OCI-LY3 (cell line): ENCODE results near the gene LRRC53.
A peak's percentile ranks its signal among the peaks of the same experiment; 100 is the strongest.

Experiments used
- H2AFZ ChIP-seq: fragments of 200-600, 300-600 bp; shearing (Covaris generic); 2 replicates; pipeline ENCODE4 v1.6.0; 2014; ENCODE audit warnings: antibody characterized with exemption, low read depth, low read length
- H3K27ac ChIP-seq: fragments of 200-600, 300-600 bp; sonication (generic); 2 replicates; pipeline ENCODE4 v1.5.1; 2014; ENCODE audit warnings: mild to moderate bottlenecking, low read length, moderate library complexity, mixed read lengths
- H3K27me3 ChIP-seq: fragments of 200-600, 300-600 bp; sonication (generic); 2 replicates; pipeline ENCODE4 v1.6.1; 2014; ENCODE audit warnings: low read depth, low read length, mixed read lengths
- H3K36me3 ChIP-seq: fragments of 200-600, 300-600 bp; sonication (generic); replicated peaks from 2 replicates; pipeline ENCODE3; 2014; ENCODE audit warnings: low read depth, low read length, mixed read lengths
- H3K4me1 ChIP-seq: fragments of 300-600, 200-600 bp; sonication (generic); 2 replicates; pipeline ENCODE4 v1.6.1; 2014; ENCODE audit warnings: low read length, mixed read lengths
- H3K4me2 ChIP-seq: fragments of 200-600, 300-600 bp; sonication (generic); 2 replicates; pipeline ENCODE4 v1.6.1; 2014; ENCODE audit warnings: low read length, mixed read lengths
- H3K4me3 ChIP-seq: fragments of 300-600, 200-600 bp; sonication (generic); 2 replicates; pipeline ENCODE4 v1.5.1; 2014; ENCODE audit warnings: antibody characterized with exemption, mild to moderate bottlenecking, low read length, moderate library complexity
- H3K79me2 ChIP-seq: fragments of 300-600, 200-600 bp; shearing (Covaris generic); 2 replicates; pipeline ENCODE4 v1.6.1; 2014; ENCODE audit warnings: mild to moderate bottlenecking, low read length, mixed read lengths
- H3K9ac ChIP-seq: fragments of 300-600, 200-600 bp; shearing (Covaris generic); 2 replicates; pipeline ENCODE4 v1.6.0; 2014; ENCODE audit warnings: mild to moderate bottlenecking, low read length, moderate library complexity
- H3K9me3 ChIP-seq: fragments of 200-600, 300-600 bp; shearing (Covaris generic); 2 replicates; pipeline ENCODE4 v1.6.1; 2014; ENCODE audit warnings: low read length, mixed read lengths; ENCODE audit not compliant: insufficient read depth
- H4K20me1 ChIP-seq: fragments of 200-600, 300-600 bp; sonication (generic); 2 replicates; pipeline ENCODE4 v1.6.1; 2016; ENCODE audit warnings: low read length, mixed read lengths; ENCODE audit not compliant: insufficient read depth
- EZH2phosphoT487 ChIP-seq: fragments of 200-600 bp; shearing (Covaris generic); IDR thresholded peaks from 2 replicates; pipeline ENCODE4 v1.6.1; 2018; ENCODE audit warnings: antibody characterized with exemption, mixed run types, low read depth
- TF ChIP-seq, protein P1 (sequence below): fragments of 200-600, 300-600 bp; sonication (generic); IDR thresholded peaks from 2 replicates; pipeline ENCODE4 v1.5.1; 2014; ENCODE audit warnings: antibody characterized with exemption, low read length, low read depth

Gene LRRC53

DNA sequence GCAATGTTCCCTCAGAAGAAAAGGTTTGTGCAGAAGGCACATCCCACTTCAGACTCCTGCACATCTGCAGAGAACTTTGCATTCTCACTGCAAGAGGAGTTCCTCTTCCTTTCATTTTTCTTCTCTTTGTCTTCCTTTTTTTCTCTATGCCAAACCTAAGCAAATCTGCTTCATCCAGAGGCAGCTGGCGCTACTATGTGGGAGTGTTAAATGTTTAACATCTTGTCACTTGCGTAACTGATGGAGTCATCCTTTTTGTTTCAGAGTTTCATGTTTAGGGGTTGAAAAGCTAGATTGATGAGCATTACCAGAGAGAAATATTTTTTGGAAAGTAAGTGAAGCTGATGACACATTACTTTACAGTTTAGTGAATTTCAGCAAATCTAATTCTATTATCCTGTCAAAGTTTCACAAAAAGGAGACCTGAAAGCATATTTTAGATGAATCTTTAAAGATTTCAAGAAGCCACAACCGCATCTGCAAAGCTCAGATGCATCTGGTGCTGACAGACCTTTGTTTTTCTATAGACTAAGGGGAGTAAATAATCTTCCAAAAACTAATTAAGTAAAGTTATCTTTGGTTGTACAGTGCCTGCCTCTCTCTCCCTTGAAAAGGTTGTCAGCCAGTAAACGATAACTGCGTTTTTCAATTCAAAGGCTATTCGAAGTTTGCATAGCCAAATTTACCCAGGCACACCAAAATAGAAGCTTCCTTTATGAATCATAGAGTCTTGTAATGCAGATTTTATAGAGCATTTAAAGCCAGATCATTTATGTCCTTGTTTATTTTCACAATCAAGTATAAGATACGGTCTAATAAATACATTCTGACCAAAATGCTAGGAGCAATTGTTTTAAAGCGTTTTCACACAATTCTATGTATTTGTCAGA, 1.2 kb upstream of the LRRC53 start:
- no peaks in the 10 kb centered on the region for H3K36me3 ChIP-seq
- peaks cover 50% of the 10 kb centered on the region for H3K4me1 ChIP-seq
- H3K9ac ChIP-seq, result no peak overlapping the region
- peak overlapping the region; percentile 55 for H3K27ac ChIP-seq
- no peak for TF ChIP-seq EZH2phosphoT487
- TF ChIP-seq, protein P1, sequence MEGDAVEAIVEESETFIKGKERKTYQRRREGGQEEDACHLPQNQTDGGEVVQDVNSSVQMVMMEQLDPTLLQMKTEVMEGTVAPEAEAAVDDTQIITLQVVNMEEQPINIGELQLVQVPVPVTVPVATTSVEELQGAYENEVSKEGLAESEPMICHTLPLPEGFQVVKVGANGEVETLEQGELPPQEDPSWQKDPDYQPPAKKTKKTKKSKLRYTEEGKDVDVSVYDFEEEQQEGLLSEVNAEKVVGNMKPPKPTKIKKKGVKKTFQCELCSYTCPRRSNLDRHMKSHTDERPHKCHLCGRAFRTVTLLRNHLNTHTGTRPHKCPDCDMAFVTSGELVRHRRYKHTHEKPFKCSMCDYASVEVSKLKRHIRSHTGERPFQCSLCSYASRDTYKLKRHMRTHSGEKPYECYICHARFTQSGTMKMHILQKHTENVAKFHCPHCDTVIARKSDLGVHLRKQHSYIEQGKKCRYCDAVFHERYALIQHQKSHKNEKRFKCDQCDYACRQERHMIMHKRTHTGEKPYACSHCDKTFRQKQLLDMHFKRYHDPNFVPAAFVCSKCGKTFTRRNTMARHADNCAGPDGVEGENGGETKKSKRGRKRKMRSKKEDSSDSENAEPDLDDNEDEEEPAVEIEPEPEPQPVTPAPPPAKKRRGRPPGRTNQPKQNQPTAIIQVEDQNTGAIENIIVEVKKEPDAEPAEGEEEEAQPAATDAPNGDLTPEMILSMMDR, result no peak
- no peak overlapping the region for H2AFZ ChIP-seq
- H4K20me1 ChIP-seq, result no peaks in the 10 kb centered on the region
- H3K9me3 ChIP-seq, result no peaks in the 10 kb centered on the region
- H3K79me2 ChIP-seq, result no peaks in the 10 kb centered on the region
- H3K27me3 ChIP-seq, result peaks cover 7% of the 10 kb centered on the region
- H3K4me3 ChIP-seq, result peak overlapping the region; percentile 58
- peak overlapping the region; percentile 62 for H3K4me2 ChIP-seq

DNA sequence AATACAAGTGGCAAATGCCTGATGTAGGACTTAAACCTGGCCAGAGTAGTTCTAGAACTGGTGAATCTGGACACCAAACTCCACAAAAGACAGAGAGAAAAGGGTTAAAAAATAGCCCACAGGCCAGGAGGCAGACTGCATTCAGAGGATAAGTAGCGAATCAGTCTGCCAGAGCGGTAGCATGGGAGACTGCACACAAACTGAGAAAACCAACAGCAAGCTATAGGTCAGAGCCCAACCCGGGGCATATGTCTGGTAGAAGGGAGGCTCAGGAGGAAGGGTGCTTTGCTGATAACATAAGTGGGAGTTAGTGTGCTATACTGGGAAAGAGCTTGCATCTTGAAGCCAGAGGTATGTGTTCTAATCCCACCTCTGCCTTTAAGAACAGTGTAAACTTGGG, 4.0 kb downstream of the LRRC53 start:
- H3K9ac ChIP-seq, result no peak overlapping the region
- no peak overlapping the region for H2AFZ ChIP-seq

DNA sequence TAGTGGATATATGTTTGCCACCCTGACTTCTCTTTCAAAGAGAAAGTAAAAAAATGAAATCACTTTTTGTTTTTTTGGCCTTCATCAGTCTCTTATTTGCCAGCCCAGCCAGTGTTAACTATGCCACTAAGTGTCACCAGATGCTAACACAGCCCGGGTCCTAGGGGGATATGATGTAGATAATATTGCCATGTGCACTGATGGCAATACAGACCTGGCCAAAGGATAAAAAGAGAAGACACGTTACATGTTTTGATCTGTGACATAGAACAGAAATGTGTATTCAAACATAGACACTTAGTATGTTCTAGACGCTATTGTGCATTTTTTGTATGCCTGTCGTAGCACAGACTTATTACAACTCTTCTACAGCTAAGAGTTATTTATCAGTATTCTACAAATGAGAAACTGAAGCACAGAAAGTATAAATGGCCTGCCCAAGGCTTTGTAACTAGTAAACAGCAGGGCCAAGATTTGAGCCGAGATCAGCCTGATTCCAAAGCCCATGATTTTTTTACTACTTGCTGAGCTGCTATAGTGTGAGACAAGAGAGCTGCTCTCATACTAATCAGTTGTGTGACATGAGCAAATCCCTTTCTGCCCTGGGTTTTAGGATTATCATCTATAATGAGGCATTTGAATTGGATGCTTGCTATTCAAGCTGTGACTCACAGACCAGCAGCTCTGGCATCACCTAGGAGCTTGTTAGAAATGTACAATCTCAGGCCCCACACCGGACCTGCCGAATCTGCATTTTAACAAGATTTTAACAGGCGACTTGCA, 6.3 kb downstream of the LRRC53 start:
- Histone ChIP-seq H3K36me3 (no peaks in the 10 kb centered on the region), H3K4me1 (peaks cover 14% of the 10 kb centered on the region), H3K79me2 (no peaks in the 10 kb centered on the region), H3K9me3 (no peaks in the 10 kb centered on the region), H3K9ac (no peak overlapping the region), H2AFZ (no peak overlapping the region), H4K20me1 (peaks cover 3% of the 10 kb centered on the region; the same call in 1 of the 2 replicates), H3K27me3 (no peaks in the 10 kb centered on the region), H3K4me2 (no peak overlapping the region), H3K27ac (no peak overlapping the region), H3K4me3 (no peak overlapping the region)
- TF ChIP-seq, protein P1, result no peak
- TF ChIP-seq EZH2phosphoT487, result no peak

More for the DNA sequence above, 4.0 kb downstream of the LRRC53 start:
- no peak for TF ChIP-seq EZH2phosphoT487
- H3K27me3 ChIP-seq, result 0 out of 2 replicates have a peak, but pooled peaks cover 2% of the 10 kb centered on the region
- H3K79me2 ChIP-seq, result no peaks in the 10 kb centered on the region
- no peak overlapping the region for H3K4me3 ChIP-seq
- no peaks in the 10 kb centered on the region for H3K9me3 ChIP-seq
- no peak overlapping the region for H3K4me2 ChIP-seq
- H4K20me1 ChIP-seq, result no peaks in the 10 kb centered on the region
- no peaks in the 10 kb centered on the region for H3K36me3 ChIP-seq
- H3K27ac ChIP-seq, result no peak overlapping the region
- H3K4me1 ChIP-seq, result peaks cover 15% of the 10 kb centered on the region

DNA sequence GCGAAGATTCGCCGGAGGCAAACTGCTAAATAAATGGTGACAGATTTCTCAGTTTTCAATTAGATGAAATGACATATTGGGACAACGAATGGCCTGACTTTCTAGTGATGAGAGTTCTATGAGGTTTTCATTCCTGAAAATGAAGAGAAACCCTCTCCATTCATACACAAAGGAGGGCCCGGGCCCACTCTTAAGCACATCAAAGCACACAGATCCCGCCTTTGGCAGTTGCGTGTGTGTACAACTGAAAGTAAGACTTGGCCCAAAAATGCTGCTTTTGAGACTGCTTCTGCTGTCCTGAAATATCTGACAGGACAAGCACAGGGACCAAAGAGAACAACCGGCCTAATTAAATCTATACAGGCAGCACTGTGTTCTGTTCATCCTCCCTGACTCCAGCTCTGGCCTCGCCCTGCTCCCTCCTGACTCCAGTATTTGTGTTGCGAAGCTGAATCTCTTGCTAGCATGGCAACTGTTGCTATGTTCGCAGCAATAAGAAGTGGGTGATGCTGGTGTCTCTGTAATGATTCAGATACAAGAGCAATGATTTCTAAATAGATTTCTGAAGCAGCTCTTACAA, 7.4 kb downstream of the LRRC53 start:
- TF ChIP-seq, protein P1, result no peak
- TF ChIP-seq EZH2phosphoT487, result no peak
- Histone ChIP-seq H4K20me1 (peaks cover 3% of the 10 kb centered on the region; the same call in 1 of the 2 replicates), H3K9ac (no peak overlapping the region), H2AFZ (no peak overlapping the region), H3K79me2 (no peaks in the 10 kb centered on the region), H3K9me3 (no peaks in the 10 kb centered on the region), H3K36me3 (no peaks in the 10 kb centered on the region), H3K27me3 (no peaks in the 10 kb centered on the region), H3K27ac (no peak overlapping the region), H3K4me3 (no peak overlapping the region), H3K4me2 (no peak overlapping the region), H3K4me1 (peaks cover 14% of the 10 kb centered on the region)
